Measurements from ENCODE around the gene ZBTB6. TPM values are rescaled to one million over a fixed set of nuclear protein-coding genes. Genes with fewer than 3 reads are reported as not detected.
A peak's percentile ranks its signal among the peaks of the same experiment; 100 is the strongest.

ZBTB6 gene
- total and polyA plus RNA-seq, 2 of the 8 experiments (the other 6 are each of a cell fraction or from before 2014, with no cell fraction given): 2.0 to 10.0 TPM

GRCh38 chr9:122940749-122941581 lies 27.8 kb upstream of the ZBTB6 start, which contains the start of gene RABGAP1 (continued):
- no peak for TF ChIP-seq EGR1 (IDR thresholded peaks at IDR 0.05; ENCODE audit: borderline replicate concordance, low read depth, low read length)
- no peak for TF ChIP-seq BCL11A (IDR thresholded peaks at IDR 0.05; ENCODE audit: low read depth in 2 of 2, low read length in 2 of 2)
- TF ChIP-seq CEBPB (IDR thresholded peaks at IDR 0.05; ENCODE audit: low read depth, low read length): no peak
- no peak for TF ChIP-seq FOSL1 (IDR thresholded peaks at IDR 0.05; ENCODE audit: insufficient read depth, low read depth, low read length)
- TF ChIP-seq HDAC2 (IDR thresholded peaks at IDR 0.05; ENCODE audit: borderline replicate concordance in 1 of 2, low read depth in 2 of 2, low read length in 2 of 2): no peak
- peak; percentile 65 for TF ChIP-seq TAF7 (optimal IDR thresholded peaks at IDR 0.05; ENCODE audit: borderline replicate concordance, low read depth, low read length)
- TF ChIP-seq RXRA (IDR thresholded peaks at IDR 0.05; ENCODE audit: insufficient read depth, low read depth, low read length): no peak
- TF ChIP-seq ATF3 (IDR thresholded peaks at IDR 0.05; ENCODE audit: insufficient read depth, low read depth, low read length): no peak
- TF ChIP-seq EZH2 (IDR thresholded peaks at IDR 0.05; ENCODE audit: low read depth, low read length, severe bottlenecking): no peak
- no peak for TF ChIP-seq USF2 (IDR thresholded peaks at IDR 0.05; ENCODE audit: low read length)
- no peak for TF ChIP-seq TCF12 (IDR thresholded peaks at IDR 0.05; ENCODE audit: low read depth, low read length)
- TF ChIP-seq RAD21 (IDR thresholded peaks at IDR 0.05 in 1 of 2, conservative IDR thresholded peaks at IDR 0.05 in 1 of 2; ENCODE audit: low read depth in 2 of 2, low read length in 2 of 2): no peak
- TF ChIP-seq GABPA (IDR thresholded peaks at IDR 0.05; ENCODE audit: borderline replicate concordance, insufficient read depth, low read length): no peak
- TF ChIP-seq TBP (IDR thresholded peaks at IDR 0.05; ENCODE audit: low read depth, low read length): peak; percentile 64
- no peak for TF ChIP-seq SRF (IDR thresholded peaks at IDR 0.05; ENCODE audit: low read depth, low read length)
- TF ChIP-seq CREB1 (IDR thresholded peaks at IDR 0.05): peak; percentile 91
- no peak for TF ChIP-seq JUND (IDR thresholded peaks at IDR 0.05; ENCODE audit: low read length)
- TF ChIP-seq TAF1 (IDR thresholded peaks at IDR 0.05; ENCODE audit: low read depth, low read length): peak; percentile 84
- peak; percentile 91 for TF ChIP-seq ASH2L (IDR thresholded peaks at IDR 0.05; ENCODE audit: low read length)
- TF ChIP-seq KDM5A (IDR thresholded peaks at IDR 0.05; ENCODE audit: low read length): no peak
- TF ChIP-seq YY1 (IDR thresholded peaks at IDR 0.05; ENCODE audit: low read depth, low read length): no peak
- peak; percentile 24; the same call in 1 of the 2 replicates for TF ChIP-seq SP4 (IDR thresholded peaks at IDR 0.05; ENCODE audit: low read length)
- TF ChIP-seq POLR2AphosphoS5 (IDR thresholded peaks at IDR 0.05; ENCODE audit: low read depth, low read length): peak; percentile 90

All from H1 (cell line).